Stimulated activated naive B cell treated with anti-CD40 and anti-IgM and Interleukin-4, amounts not matched to agents 10 μg/mL and 1 μg/mL and 100 μg/mL, for 72 hours (primary cell): Measurements from ENCODE around the gene GPHN.
"Not testable (repeated sequence)": the region's sequence is repeated elsewhere in the genome, so short reads cannot be mapped to it uniquely, and the experiment has no call there.

ENCODE experiments used
- ATAC-seq, 2 donors: fragments of 150-1000 bp; cut with Tn5 transposase; replicated peaks; 2 replicates each; pipeline ENCODE4 v1.10.0; 2021; ENCODE audit warnings: moderate library complexity in 1 of 2
- DNase-seq: peaks from one replicate; pipeline ENCODE4 v3.0.0; 2021
- H3K27ac Mint-ChIP-seq: one replicate; pipeline ENCODE4 v1.8.0; 2022; ENCODE audit warnings: mild to moderate bottlenecking, mixed read lengths
- H3K27me3 Mint-ChIP-seq, 2 donors: one replicate each; pipeline ENCODE4 v1.8.0; 2022; ENCODE audit warnings: mixed read lengths in 2 of 2
- H3K36me3 Mint-ChIP-seq, 2 donors: one replicate each; pipeline ENCODE4 v1.8.0; 2022; ENCODE audit warnings: mixed read lengths in 2 of 2, mild to moderate bottlenecking in 1 of 2
- H3K4me1 Mint-ChIP-seq, 2 donors: one replicate each; pipeline ENCODE4 v1.8.0; 2022; ENCODE audit warnings: mixed read lengths in 2 of 2, mild to moderate bottlenecking in 1 of 2
- H3K4me3 Mint-ChIP-seq, 2 donors: one replicate each; pipeline ENCODE4 v1.8.0; 2022; ENCODE audit warnings: mild to moderate bottlenecking in 2 of 2, mixed read lengths in 2 of 2, moderate library complexity in 1 of 2
- H3K9me3 Mint-ChIP-seq, 2 donors: one replicate each; pipeline ENCODE4 v1.8.0; 2022; ENCODE audit warnings: mixed read lengths in 2 of 2, mild to moderate bottlenecking in 1 of 2

GPHN gene

GRCh38 chr14:66752109-66752508 lies 244.2 kb downstream of the GPHN start:
- DNase-seq (no peak), ATAC-seq (peak; percentile 23 to 53)
- Mint-ChIP-seq H3K4me1 (no peaks in the 10 kb centered on the region), H3K27me3 (no peaks in the 10 kb centered on the region), H3K9me3 (no peaks in the 10 kb centered on the region), H3K27ac (no peak overlapping the region), H3K36me3 (no peaks in the 10 kb centered on the region), H3K4me3 (no peak overlapping the region)

- no peak overlapping the region for H3K4me3 Mint-ChIP-seq
- DNase-seq (no peak), ATAC-seq (no peak)
- H3K4me1 Mint-ChIP-seq: peaks cover 0 to 5% of the 10 kb centered on the region in 2 donors
- H3K27ac Mint-ChIP-seq: no peak overlapping the region
- H3K27me3 Mint-ChIP-seq: no peaks in the 10 kb centered on the region
- H3K36me3 Mint-ChIP-seq: no peaks in the 10 kb centered on the region
- H3K9me3 Mint-ChIP-seq: peaks cover 0 to 3% of the 10 kb centered on the region in 2 donors
Observed at GRCh38 chr14:66758031-66758613, 250.2 kb downstream of the GPHN start.

- peaks cover 0 to 5% of the 10 kb centered on the region in 2 donors for H3K36me3 Mint-ChIP-seq
- DNase-seq (no peak), ATAC-seq (no peak)
- H3K27ac Mint-ChIP-seq: no peak overlapping the region
- H3K4me1 Mint-ChIP-seq: no peaks in the 10 kb centered on the region
- peaks cover 4 to 5% of the 10 kb centered on the region in 2 donors for H3K9me3 Mint-ChIP-seq
- no peaks in the 10 kb centered on the region for H3K27me3 Mint-ChIP-seq
- no peak overlapping the region for H3K4me3 Mint-ChIP-seq
Observed at GRCh38 chr14:66772146-66772545, 264.2 kb downstream of the GPHN start.

DNA sequence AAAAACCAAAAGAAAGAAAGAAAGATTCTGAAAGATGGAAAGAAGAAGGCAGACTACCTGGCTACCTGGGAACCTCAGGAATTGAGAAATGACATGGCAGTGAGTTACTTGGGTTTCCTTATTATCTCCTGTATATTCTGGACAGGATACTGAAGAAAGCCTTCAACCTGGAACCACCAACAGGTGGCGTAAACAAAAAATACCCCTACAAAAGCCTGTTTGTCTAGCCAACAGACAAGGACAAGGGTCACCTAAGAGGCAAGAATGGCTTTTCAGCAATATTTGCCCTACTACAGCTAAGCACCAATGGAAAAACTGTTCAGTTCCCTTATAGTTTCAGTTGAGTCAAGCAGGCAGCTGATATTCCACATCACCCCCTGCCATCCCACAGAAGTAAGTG lies 274.9 kb downstream of the GPHN start:
- DNase-seq: no peak
- Mint-ChIP-seq H3K9me3 (no peaks in the 10 kb centered on the region), H3K27me3 (no peaks in the 10 kb centered on the region), H3K36me3 (peaks cover 9 to 12% of the 10 kb centered on the region in 2 donors), H3K27ac (no peak overlapping the region), H3K4me1 (no peaks in the 10 kb centered on the region), H3K4me3 (no peak overlapping the region)
- ATAC-seq: no peak

DNA sequence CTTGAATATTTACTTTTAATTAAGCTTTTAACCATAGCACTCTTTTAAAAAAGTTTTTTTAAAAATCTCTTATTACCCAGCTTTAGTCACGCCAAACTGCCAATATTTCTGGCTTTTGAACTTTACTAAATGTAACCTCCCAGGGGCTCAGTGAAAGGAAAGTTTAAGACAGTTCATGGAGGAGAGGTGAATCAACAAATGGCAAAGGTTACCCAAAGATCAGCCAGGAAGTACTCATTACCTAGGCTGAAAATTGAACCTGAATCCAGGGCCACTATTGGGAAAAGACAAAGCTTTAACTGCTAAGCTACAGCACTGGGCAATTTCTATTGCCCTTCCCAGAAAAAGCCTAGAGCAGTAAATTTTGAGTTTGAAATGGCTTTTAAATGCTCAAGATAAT lies 282.2 kb downstream of the GPHN start:
- DNase-seq (no peak), ATAC-seq (no peak)
- Mint-ChIP-seq H3K4me1 (no peaks in the 10 kb centered on the region), H3K4me3 (no peak overlapping the region), H3K27ac (no peak overlapping the region), H3K27me3 (no peaks in the 10 kb centered on the region), H3K9me3 (peaks cover 10 to 14% of the 10 kb centered on the region in 2 donors), H3K36me3 (peaks cover 10 to 17% of the 10 kb centered on the region in 2 donors)

DNA sequence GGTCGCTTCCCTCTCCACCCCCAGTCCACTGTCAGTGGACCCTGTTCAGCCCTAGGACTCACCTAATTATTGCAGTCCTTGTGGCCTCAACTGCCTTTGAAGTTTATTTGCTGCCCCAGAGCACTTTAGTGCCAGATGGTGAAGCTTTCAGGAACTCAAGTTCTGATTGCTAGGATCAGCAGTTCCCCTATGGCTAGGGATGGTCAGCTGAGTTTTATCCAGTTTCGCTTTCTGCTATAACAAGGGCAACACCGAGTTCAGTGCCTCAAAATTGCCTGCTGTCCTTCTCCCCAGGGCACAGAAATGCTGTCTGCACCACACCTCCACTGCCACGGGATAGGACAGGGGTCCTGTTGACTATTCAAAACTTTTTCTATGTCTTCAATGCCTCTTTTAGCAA lies 295.0 kb downstream of the GPHN start:
- Mint-ChIP-seq H3K4me1 (no peaks in the 10 kb centered on the region), H3K4me3 (no peak overlapping the region)

DNA sequence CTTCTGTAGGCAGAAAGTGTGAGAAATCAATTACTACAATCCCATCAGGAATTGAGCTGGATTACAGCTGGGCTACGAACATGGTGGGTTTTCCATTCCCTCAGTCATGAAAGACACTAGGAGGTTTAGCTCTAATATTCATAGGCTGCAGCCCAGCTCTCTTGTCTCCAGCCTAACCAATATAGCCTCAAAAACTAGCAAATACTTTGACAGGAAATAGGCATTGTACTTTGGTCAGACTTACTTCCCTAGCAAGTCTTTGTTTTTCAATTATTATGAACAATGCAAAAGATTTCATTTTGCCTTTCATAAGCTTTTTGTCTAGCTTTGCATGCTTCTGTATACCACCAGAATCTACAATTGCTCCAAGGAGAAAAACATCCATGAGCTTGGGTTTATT lies 296.2 kb downstream of the GPHN start:
- no peaks in the 10 kb centered on the region for H3K4me1 Mint-ChIP-seq
- peaks cover 29 to 56% of the 10 kb centered on the region in 2 donors for H3K36me3 Mint-ChIP-seq
- H3K9me3 Mint-ChIP-seq: peaks cover 26 to 41% of the 10 kb centered on the region in 2 donors
- no peak overlapping the region for H3K4me3 Mint-ChIP-seq
- no peaks in the 10 kb centered on the region for H3K27me3 Mint-ChIP-seq
- no peak for ATAC-seq
- no peak overlapping the region for H3K27ac Mint-ChIP-seq
- DNase-seq: no peak

More for the DNA sequence above, 295.0 kb downstream of the GPHN start:
- peaks cover 31 to 61% of the 10 kb centered on the region in 2 donors for H3K36me3 Mint-ChIP-seq
- no peak for DNase-seq
- ATAC-seq: no peak
- peaks cover 29 to 46% of the 10 kb centered on the region in 2 donors for H3K9me3 Mint-ChIP-seq
- no peak overlapping the region for H3K27ac Mint-ChIP-seq
- no peaks in the 10 kb centered on the region for H3K27me3 Mint-ChIP-seq

DNA sequence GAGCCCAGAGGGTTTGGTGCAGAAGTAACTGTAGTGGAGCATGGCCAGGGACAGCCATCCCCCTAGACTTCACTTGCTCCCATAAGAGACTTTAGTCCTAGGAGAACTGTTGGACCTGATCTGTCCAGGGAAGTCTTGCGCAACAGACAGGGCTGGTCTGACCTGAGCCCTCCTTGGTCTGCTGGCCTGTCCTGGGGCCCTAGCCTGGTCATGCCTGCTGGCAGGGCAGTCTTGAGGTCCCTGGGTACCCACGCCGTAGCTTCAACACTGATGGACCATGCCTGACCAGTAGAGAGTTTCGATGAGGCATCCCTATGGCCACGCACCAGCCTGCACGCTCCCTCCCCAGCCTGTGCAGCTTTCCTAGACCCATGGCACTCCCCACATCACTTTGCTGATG lies 305.7 kb downstream of the GPHN start:
- no peak for DNase-seq
- no peak overlapping the region for H3K4me3 Mint-ChIP-seq
- no peak overlapping the region for H3K27ac Mint-ChIP-seq
- no peak for ATAC-seq
- no peaks in the 10 kb centered on the region for H3K27me3 Mint-ChIP-seq
- no peaks in the 10 kb centered on the region for H3K4me1 Mint-ChIP-seq
- H3K9me3 Mint-ChIP-seq: peaks cover 26 to 38% of the 10 kb centered on the region in 2 donors
- peaks cover 33 to 36% of the 10 kb centered on the region in 2 donors for H3K36me3 Mint-ChIP-seq

- DNase-seq (no peak), ATAC-seq (no peak)
- Mint-ChIP-seq H3K36me3 (peaks cover 33 to 36% of the 10 kb centered on the region in 2 donors), H3K9me3 (peaks cover 26 to 38% of the 10 kb centered on the region in 2 donors), H3K27ac (no peak overlapping the region), H3K27me3 (no peaks in the 10 kb centered on the region), H3K4me3 (no peak overlapping the region), H3K4me1 (no peaks in the 10 kb centered on the region)
Observed at GRCh38 chr14:66815687-66816086, 307.7 kb downstream of the GPHN start.

- no peak for DNase-seq
- ATAC-seq: no peak
- no peaks in the 10 kb centered on the region for H3K9me3 Mint-ChIP-seq
Observed at GRCh38 chr14:66824251-66824650, 316.3 kb downstream of the GPHN start.

GRCh38 chr14:66827182-66827581 lies 319.2 kb downstream of the GPHN start:
- H3K36me3 Mint-ChIP-seq: peaks cover 0 to 4% of the 10 kb centered on the region in 2 donors
- no peaks in the 10 kb centered on the region for H3K4me1 Mint-ChIP-seq
- H3K27ac Mint-ChIP-seq: no peak overlapping the region
- H3K9me3 Mint-ChIP-seq: no peaks in the 10 kb centered on the region
- H3K4me3 Mint-ChIP-seq: no peak overlapping the region
- ATAC-seq: no peak
- no peak for DNase-seq
- no peaks in the 10 kb centered on the region for H3K27me3 Mint-ChIP-seq

More at GRCh38 chr14:66824251-66824650, 316.3 kb downstream of the GPHN start:
- Mint-ChIP-seq H3K27ac (no peak overlapping the region), H3K4me1 (no peaks in the 10 kb centered on the region), H3K27me3 (no peaks in the 10 kb centered on the region), H3K4me3 (no peak overlapping the region), H3K36me3 (peaks cover 0 to 4% of the 10 kb centered on the region in 2 donors)

- no peaks in the 10 kb centered on the region for H3K27me3 Mint-ChIP-seq
Observed at GRCh38 chr14:66831173-66831572, 323.2 kb downstream of the GPHN start.

GRCh38 chr14:66833816-66834215 lies 325.9 kb downstream of the GPHN start:
- no peaks in the 10 kb centered on the region for H3K27me3 Mint-ChIP-seq
- DNase-seq (no peak), ATAC-seq (no peak)
- H3K4me1 Mint-ChIP-seq: no peaks in the 10 kb centered on the region
- peaks cover 0 to 6% of the 10 kb centered on the region in 2 donors for H3K9me3 Mint-ChIP-seq
- no peak overlapping the region for H3K27ac Mint-ChIP-seq
- H3K36me3 Mint-ChIP-seq: peaks cover 8 to 9% of the 10 kb centered on the region in 2 donors
- H3K4me3 Mint-ChIP-seq: no peak overlapping the region

More at GRCh38 chr14:66831173-66831572, 323.2 kb downstream of the GPHN start:
- H3K36me3 Mint-ChIP-seq: peaks cover 8 to 13% of the 10 kb centered on the region in 2 donors
- H3K4me1 Mint-ChIP-seq: no peaks in the 10 kb centered on the region
- DNase-seq (no peak), ATAC-seq (no peak)
- H3K27ac Mint-ChIP-seq: no peak overlapping the region
- H3K4me3 Mint-ChIP-seq: no peak overlapping the region
- H3K9me3 Mint-ChIP-seq: peaks cover 0 to 6% of the 10 kb centered on the region in 2 donors

GRCh38 chr14:66837436-66837835 lies 329.5 kb downstream of the GPHN start:
- not testable (repeated sequence) for ATAC-seq, H3K9me3 Mint-ChIP-seq, DNase-seq, H3K4me1 Mint-ChIP-seq, H3K36me3 Mint-ChIP-seq, H3K27me3 Mint-ChIP-seq, H3K27ac Mint-ChIP-seq, H3K4me3 Mint-ChIP-seq

DNA sequence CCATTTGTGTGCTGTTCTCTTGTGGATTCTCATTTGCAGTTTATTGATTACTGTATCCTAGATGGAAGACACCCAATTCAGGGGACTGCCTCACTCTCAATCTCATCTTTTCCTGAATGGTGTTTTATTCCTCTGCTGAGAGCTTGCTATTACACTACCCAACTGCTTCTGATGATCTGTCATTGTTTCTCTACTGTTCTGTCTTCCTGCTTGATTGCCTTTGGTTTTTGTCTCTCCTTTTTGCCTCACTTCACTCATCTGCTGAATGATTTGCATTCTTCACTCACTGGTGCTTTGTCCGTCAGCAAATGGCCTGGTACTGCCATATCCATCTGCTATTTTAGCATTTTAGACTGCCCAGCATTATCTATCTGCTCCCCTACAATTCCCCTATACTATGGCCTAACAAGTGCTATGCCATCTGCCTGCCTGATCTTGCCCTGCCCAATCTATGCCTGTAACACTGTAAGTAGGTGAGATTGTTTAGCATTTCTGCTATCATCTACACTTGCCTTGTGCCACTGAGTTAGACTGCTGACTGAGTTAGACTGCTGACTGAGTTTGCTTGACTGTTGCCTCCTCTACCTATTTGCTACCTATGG lies 335.1 kb downstream of the GPHN start:
- Mint-ChIP-seq H3K27ac (no peak overlapping the region), H3K4me3 (no peak overlapping the region), H3K27me3 (no peaks in the 10 kb centered on the region), H3K4me1 (peaks cover 4 to 18% of the 10 kb centered on the region in 2 donors), H3K9me3 (no peaks in the 10 kb centered on the region), H3K36me3 (no peaks in the 10 kb centered on the region)
- peak in 1 of 2 donors; percentile 27 for ATAC-seq
- no peak for DNase-seq
